GM23338 (cell line): ENCODE measurements around the gene ATP8A2. TPM values are rescaled to one million over a fixed set of nuclear protein-coding genes. Genes with fewer than 3 reads are reported as not detected.

Experiments
- EZH2 ChIP-seq: fragments of 200-600 bp; sonication (generic); IDR thresholded peaks from one replicate; pipeline ENCODE4 v1.8.0; 2017; ENCODE audit warnings: antibody characterized with exemption, mild to moderate bottlenecking, low read depth; ENCODE audit not compliant: unreplicated experiment
- EZH2phosphoT487 ChIP-seq: fragments of 200-600 bp; sonication (generic); IDR thresholded peaks from one replicate; pipeline ENCODE4 v1.8.1; 2018; ENCODE audit warnings: antibody characterized with exemption; ENCODE audit not compliant: unreplicated experiment
- NANOG ChIP-seq: IDR thresholded peaks from 2 replicates; pipeline ENCODE4 v1.6.1; 2016; ENCODE audit warnings: antibody characterized with exemption, borderline replicate concordance
- POLR2AphosphoS5 ChIP-seq: IDR thresholded peaks from 2 replicates; pipeline ENCODE4 v1.6.1; 2016; ENCODE audit warnings: antibody characterized with exemption, low read depth
- STAT1 ChIP-seq: IDR thresholded peaks from one replicate; pipeline ENCODE4 v1.6.1; 2016; ENCODE audit warnings: antibody characterized with exemption; ENCODE audit not compliant: unreplicated experiment
- ZNF114 ChIP-seq: fragments of 250-450 bp; sonication (Bioruptor Pico); IDR thresholded peaks from 2 replicates; pipeline ENCODE4 v1.5.0; 2020; ENCODE audit warnings: mild to moderate bottlenecking, moderate library complexity
- ZNF331 ChIP-seq: fragments of 250-450 bp; sonication (Bioruptor Pico); IDR thresholded peaks from 2 replicates; pipeline ENCODE4 v1.5.0; 2020; ENCODE audit warnings: low read depth, mild to moderate bottlenecking, moderate library complexity
- polyA plus RNA-seq: library from polyadenylated mRNA; unstranded; fragments of >200 nt; fragmentation: Nextera tagmentation; extraction: Ambion mirVana; gene quantifications from 2 replicates; pipeline ENCODE4 v1.2.1, GENCODE V29; 2016
- total RNA-seq: library from RNA; depleted of rRNA; stranded (reverse); fragments of >200 nt; shearing (Covaris generic); gene quantifications from 2 replicates; pipeline ENCODE4 v1.2.3, GENCODE V29; 2014
- TF ChIP-seq, protein P1 (sequence below): fragments of 250-450 bp; sonication (Bioruptor Pico); IDR thresholded peaks from 2 replicates; pipeline ENCODE4 v1.5.0; 2020; ENCODE audit warnings: mild to moderate bottlenecking, moderate library complexity
- TF ChIP-seq, protein P2 (sequence below): IDR thresholded peaks from 2 replicates; pipeline ENCODE4 v1.6.1; 2016; ENCODE audit warnings: antibody characterized with exemption
- TF ChIP-seq, protein P3 (sequence below): IDR thresholded peaks from one replicate; pipeline ENCODE4 v1.6.1; 2018; ENCODE audit warnings: antibody characterized with exemption; ENCODE audit not compliant: unreplicated experiment

Gene ATP8A2
- total and polyA plus RNA-seq, 2 experiments from 2014 or later, result 5.7 to 8.8 TPM

DNA sequence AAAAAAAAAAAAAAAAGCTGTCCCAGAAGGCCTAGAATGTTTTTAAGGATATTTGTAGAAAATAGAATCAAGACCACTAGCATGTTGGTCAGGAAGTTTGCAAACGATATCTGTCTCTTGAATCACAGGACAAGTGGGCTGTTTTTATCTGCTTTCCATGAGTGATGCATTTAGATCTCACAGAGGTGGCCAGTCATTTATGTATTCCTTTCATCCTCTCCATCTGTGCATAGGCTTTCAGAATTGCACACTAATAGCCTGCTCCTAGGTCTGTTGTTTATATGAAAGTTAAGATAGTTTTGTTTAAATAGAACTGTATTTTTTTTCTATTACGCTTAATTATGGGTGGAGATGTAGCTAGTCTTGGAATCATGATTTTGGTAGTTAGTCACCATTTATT lies 390.5 kb downstream of the ATP8A2 start (continued):
- TF ChIP-seq, protein P1, sequence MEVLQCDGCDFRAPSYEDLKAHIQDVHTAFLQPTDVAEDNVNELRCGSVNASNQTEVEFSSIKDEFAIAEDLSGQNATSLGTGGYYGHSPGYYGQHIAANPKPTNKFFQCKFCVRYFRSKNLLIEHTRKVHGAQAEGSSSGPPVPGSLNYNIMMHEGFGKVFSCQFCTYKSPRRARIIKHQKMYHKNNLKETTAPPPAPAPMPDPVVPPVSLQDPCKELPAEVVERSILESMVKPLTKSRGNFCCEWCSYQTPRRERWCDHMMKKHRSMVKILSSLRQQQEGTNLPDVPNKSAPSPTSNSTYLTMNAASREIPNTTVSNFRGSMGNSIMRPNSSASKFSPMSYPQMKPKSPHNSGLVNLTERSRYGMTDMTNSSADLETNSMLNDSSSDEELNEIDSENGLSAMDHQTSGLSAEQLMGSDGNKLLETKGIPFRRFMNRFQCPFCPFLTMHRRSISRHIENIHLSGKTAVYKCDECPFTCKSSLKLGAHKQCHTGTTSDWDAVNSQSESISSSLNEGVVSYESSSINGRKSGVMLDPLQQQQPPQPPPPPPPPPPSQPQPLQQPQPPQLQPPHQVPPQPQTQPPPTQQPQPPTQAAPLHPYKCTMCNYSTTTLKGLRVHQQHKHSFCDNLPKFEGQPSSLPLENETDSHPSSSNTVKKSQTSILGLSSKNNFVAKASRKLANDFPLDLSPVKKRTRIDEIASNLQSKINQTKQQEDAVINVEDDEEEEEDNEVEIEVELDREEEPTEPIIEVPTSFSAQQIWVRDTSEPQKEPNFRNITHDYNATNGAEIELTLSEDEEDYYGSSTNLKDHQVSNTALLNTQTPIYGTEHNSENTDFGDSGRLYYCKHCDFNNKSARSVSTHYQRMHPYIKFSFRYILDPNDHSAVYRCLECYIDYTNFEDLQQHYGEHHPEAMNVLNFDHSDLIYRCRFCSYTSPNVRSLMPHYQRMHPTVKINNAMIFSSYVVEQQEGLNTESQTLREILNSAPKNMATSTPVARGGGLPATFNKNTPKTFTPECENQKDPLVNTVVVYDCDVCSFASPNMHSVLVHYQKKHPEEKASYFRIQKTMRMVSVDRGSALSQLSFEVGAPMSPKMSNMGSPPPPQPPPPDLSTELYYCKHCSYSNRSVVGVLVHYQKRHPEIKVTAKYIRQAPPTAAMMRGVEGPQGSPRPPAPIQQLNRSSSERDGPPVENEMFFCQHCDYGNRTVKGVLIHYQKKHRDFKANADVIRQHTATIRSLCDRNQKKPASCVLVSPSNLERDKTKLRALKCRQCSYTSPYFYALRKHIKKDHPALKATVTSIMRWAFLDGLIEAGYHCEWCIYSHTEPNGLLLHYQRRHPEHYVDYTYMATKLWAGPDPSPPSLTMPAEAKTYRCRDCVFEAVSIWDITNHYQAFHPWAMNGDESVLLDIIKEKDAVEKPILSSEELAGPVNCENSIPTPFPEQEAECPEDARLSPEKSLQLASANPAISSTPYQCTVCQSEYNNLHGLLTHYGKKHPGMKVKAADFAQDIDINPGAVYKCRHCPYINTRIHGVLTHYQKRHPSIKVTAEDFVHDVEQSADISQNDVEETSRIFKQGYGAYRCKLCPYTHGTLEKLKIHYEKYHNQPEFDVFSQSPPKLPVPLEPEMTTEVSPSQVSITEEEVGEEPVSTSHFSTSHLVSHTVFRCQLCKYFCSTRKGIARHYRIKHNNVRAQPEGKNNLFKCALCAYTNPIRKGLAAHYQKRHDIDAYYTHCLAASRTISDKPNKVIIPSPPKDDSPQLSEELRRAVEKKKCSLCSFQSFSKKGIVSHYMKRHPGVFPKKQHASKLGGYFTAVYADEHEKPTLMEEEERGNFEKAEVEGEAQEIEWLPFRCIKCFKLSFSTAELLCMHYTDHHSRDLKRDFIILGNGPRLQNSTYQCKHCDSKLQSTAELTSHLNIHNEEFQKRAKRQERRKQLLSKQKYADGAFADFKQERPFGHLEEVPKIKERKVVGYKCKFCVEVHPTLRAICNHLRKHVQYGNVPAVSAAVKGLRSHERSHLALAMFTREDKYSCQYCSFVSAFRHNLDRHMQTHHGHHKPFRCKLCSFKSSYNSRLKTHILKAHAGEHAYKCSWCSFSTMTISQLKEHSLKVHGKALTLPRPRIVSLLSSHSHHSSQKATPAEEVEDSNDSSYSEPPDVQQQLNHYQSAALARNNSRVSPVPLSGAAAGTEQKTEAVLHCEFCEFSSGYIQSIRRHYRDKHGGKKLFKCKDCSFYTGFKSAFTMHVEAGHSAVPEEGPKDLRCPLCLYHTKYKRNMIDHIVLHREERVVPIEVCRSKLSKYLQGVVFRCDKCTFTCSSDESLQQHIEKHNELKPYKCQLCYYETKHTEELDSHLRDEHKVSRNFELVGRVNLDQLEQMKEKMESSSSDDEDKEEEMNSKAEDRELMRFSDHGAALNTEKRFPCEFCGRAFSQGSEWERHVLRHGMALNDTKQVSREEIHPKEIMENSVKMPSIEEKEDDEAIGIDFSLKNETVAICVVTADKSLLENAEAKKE (CRISPR knock-in tag), result no peak
- TF ChIP-seq STAT1, result no peak
- TF ChIP-seq, protein P2, sequence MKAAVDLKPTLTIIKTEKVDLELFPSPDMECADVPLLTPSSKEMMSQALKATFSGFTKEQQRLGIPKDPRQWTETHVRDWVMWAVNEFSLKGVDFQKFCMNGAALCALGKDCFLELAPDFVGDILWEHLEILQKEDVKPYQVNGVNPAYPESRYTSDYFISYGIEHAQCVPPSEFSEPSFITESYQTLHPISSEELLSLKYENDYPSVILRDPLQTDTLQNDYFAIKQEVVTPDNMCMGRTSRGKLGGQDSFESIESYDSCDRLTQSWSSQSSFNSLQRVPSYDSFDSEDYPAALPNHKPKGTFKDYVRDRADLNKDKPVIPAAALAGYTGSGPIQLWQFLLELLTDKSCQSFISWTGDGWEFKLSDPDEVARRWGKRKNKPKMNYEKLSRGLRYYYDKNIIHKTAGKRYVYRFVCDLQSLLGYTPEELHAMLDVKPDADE, result no peak
- TF ChIP-seq ZNF114 (CRISPR knock-in tag), result no peak
- TF ChIP-seq EZH2phosphoT487, result no peak
- TF ChIP-seq EZH2, result no peak
- TF ChIP-seq POLR2AphosphoS5, result no peak
- no peak for TF ChIP-seq NANOG
- TF ChIP-seq, protein P3, sequence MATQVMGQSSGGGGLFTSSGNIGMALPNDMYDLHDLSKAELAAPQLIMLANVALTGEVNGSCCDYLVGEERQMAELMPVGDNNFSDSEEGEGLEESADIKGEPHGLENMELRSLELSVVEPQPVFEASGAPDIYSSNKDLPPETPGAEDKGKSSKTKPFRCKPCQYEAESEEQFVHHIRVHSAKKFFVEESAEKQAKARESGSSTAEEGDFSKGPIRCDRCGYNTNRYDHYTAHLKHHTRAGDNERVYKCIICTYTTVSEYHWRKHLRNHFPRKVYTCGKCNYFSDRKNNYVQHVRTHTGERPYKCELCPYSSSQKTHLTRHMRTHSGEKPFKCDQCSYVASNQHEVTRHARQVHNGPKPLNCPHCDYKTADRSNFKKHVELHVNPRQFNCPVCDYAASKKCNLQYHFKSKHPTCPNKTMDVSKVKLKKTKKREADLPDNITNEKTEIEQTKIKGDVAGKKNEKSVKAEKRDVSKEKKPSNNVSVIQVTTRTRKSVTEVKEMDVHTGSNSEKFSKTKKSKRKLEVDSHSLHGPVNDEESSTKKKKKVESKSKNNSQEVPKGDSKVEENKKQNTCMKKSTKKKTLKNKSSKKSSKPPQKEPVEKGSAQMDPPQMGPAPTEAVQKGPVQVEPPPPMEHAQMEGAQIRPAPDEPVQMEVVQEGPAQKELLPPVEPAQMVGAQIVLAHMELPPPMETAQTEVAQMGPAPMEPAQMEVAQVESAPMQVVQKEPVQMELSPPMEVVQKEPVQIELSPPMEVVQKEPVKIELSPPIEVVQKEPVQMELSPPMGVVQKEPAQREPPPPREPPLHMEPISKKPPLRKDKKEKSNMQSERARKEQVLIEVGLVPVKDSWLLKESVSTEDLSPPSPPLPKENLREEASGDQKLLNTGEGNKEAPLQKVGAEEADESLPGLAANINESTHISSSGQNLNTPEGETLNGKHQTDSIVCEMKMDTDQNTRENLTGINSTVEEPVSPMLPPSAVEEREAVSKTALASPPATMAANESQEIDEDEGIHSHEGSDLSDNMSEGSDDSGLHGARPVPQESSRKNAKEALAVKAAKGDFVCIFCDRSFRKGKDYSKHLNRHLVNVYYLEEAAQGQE, result no peak
- TF ChIP-seq ZNF331, result no peak
